DMS79 (cell line): ENCODE results near the gene SIRPB1.
"Not testable (repeated sequence)": the region's sequence is repeated elsewhere in the genome, so short reads cannot be mapped to it uniquely, and the experiment has no call there.

Source experiments
- DNase-seq: peaks from one replicate; lab custom pipeline; 2025; lab: John Stamatoyannopoulos, UW

The SIRPB1 gene

DNA sequence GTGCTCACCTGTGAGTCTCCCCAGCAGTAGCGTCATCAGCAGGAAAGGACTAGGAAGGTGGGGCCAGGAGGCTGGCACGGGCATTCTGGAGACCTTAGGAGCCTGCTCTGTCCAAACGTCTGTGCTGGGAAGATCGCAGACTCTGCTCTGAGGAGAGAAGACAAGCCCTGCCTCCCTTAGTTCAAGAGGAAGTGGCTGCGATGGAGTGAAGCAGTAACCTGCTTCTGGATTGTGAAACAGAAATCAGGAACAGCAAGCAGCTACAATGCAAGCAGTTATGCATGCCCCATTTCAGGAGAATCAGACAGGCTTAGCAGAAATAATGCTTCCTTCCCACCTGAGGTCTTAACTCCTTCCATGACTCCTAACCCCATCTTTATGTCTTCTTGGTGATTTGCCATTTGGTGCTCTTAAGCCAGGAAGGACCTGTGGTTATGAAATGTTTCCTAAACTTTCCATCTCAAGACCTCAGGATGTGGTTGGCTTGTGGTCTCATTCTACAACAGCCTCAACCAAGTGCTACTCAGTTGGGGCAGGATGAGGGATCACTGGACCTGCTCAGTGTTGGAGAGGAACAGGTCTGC is at the start of gene SIRPB1:
TSS of gene SIRPB1 (minus strand) at position 149 of the 584 bp plus-strand sequence. CDS start at position 84, 65 bp downstream.
- no peak for DNase-seq

DNA sequence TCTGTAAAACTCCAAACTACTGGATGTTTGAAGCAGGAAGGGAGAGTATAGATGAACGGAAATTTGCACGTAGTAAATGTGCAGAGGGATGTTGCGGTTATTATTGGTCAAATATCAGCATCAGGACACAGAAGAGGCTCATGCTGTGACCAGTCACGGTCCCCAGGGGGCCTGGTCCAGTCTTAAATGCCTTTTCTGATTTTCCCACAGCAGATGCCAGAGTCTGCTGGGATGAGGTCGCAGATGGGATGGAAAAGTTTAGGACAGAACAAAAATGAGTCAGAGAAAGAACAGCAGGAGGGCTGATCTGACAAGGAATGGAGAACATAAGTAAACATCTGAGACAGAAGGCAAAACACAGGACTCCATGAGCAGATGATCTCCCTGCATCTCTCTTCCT is 49.5 kb upstream of the SIRPB1 start:
- DNase-seq = no peak

DNA sequence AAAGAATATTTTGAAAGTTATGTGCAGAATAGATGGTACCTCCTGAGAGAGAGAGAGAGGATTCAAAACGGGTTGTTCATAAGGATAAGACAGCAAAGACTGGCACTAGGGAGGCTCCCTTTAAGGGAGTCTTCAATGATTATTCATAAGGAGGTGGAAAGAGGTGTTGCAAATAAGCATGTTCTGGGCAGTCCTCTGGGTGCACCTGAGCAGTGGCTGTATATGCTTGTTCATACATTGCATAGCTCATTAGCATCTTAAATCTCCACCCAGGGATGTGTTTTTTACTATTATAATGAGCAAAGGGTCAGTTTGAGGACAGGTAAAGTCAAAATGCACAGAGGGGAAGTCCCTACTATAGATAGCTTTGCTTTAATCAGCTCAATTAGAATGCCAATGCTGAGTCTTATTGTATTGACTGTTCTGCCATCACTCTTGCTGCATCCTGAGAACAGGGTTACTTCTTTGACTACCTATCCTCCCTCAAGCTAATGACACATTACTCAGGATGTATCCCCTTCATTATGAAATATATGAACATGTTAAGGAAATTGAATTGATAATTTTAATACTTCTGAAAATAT is 47.8 kb upstream of the SIRPB1 start:
- no peak for DNase-seq

DNA sequence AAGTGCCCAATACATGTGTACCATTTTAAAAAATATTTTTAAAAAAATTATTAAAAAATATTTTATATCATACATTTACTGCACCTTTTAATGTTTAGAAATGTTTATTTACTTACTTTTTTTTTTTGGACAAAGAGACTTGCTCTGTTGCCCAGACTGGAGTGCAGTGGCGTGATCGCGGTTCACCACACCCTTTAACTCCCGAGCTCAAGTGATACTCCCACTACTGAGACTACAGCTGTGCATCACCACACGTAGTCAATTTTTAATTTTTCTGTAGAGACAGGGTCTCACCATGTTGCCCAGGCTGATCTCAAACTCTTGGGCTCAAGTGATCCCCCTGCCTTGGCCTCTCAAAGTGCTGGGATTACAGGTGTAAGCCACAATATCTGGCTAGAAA is 47.0 kb upstream of the SIRPB1 start:
- DNase-seq = no peak

DNA sequence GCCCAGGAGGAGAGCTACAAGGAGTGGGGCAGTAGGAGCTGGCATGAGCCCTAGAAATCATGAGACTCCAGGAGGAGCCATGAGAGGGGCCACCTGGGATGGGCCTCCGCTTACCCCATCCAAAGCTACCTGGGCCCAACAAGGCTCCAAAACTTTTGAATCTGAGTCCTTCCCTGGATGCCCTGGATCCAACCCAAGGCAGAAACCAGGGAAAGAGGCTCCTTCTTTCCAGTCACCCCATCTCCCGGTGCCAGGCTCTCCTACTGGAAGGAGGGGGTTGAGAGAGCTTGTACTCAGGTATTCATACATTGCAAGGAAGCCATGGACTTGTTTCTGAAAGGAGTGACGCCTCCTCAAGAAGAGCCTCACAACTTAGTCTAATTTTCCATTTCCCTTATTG is 45.5 kb upstream of the SIRPB1 start:
- no peak for DNase-seq

DNA sequence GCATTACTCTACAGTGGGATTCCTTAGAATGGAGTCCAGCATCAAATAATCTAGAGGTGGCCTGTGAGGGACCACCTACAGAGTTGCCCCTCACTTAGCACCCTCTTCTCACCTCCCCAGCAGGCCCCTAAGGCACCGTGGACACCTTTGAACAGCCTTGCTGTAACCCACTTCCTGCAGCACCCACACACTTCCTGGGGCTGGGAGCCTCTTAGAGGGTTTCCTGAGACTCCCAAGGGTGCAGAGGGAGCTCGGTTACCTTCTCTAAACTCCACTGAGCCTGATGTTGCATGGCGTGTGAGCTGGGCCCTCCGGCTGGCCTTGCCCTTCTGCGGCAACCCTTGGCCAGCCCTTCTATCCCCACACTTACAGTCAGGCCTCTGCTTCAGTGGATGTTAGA is 45.1 kb upstream of the SIRPB1 start:
- DNase-seq = no peak

DNA sequence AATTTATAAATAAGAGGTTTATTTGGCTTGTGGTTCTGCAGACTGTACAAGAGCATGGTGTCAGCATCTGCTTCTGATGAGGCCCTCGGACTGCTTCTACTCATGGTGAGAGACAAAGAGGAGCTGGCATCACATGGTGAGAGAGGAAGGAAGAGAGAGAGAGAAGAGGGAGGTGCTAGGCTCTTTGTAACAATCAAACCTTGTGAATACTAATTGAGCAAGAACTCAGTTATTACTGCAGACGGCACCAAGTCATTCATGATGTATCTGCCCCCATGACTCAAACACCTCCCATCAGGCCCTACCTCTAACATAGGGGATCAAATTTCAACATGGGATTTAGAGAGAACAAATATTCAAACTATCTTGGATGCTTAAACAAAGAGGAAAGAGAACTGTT is 44.1 kb upstream of the SIRPB1 start:
- no peak for DNase-seq

DNA sequence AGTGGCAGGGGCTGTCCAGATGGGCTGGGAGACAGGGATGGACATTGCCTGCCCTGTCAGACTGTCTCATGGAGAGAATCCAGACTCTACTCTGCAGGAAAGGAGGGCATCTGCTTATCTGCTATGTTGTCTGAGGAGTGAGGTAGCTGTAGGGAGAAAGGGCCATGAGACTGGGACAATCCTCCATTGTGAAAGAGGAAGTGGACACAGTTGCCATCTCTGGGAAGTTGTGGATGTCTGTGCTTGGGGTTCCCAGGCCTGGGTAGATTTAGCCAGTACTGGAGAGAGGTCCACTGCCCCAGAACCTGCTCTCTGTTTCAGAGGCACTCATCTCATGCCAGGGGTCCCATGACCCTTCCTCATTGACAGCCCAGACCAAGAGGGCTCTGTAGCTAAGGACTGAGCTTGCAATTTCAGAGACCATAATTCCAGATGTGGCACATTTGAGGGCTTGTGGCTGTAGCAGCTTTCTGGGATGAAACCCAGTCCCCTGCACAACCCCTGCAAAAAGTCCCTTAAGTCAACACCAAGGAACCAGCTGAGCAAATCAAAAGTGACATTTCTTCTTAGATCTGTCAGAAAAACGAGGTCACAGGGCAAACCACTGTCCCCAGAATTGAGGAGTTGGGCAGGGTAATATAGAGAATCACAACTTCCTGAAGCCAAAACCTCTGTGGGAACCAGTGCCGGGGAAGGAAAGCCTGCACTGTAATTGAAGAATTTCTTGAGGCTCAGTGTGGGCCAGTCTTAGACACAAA is 41.9 kb upstream of the SIRPB1 start:
- no peak for DNase-seq

DNA sequence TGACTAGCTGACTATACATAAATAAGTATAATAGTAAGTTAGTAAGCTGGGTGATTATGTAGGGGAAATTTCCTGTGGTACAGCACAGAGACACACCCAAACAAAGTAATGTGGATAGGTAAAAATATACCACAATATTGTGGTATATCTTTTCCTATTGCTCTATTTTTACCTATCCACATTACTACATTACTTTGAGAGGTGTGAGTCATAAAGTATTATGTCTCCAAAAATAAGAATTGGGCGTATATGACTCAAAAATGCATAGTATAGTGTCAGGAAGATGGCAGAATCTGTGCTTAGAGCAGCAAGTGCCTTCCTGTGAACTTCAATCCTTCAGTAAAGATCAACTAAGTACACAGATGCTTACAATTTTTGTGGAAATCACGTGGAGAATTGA is 40.4 kb upstream of the SIRPB1 start:
- no peak for DNase-seq

DNA sequence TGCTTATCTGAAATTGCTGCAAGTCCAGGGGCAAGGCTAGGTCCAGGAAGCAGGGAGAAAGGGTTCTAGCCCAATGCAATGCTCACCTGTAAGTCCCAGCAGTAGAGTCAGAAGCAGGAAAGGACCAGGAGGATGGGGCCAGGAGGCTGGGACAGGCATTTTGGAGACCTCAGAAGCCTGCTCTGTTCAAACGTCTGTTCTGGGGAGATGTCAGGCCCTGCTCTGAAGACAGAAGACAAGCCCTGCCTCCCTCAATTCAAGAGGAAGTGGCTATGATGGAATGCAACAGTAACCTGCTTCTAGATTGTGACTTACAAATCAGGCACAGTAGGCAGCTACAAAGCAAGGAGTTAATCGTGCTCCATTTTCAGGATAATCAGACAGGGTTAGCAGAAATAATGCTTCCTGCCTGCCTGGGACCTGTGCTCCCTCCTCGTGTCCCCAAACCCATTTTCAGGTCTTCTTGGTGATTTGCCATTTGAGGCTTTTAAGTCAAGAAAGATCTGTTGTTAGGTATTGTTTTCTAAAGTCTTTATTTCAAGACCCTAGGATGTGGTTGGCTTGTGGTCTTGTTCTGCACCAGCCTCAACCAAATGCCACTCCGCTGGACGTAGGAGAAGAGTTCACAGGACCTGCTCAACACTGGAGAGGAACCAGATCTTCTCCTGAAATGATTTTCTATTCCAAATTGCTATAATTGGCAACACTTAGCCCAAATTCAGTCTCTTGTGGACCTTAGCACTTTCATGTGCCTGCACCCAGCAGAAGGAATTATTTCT is 37.9 kb upstream of the SIRPB1 start, which contains the start of gene SIRPG:
TSS of gene SIRPG (minus strand) at position 224 of the 779 bp plus-strand sequence. CDS start at position 159, 65 bp downstream.
- no peak for DNase-seq

DNA sequence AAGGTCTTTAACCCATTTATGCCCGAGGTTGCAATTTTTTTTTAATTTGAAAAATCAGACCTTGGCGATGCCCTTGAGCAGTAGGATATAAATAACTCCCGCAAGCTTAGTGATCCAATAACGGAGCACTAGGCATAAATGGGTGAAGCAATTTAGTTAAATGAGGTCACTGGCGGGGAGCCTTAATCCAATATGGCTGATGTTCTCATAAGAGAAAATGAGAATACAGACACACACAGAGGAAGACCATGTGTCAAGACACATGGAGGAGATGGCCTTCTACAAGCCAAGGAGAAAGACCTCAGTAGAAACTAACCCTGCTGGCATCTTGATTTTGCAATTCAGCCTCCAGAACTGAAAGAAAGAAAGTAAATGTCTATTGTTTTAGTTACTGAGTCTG is 37.0 kb upstream of the SIRPB1 start:
- no peak for DNase-seq

DNA sequence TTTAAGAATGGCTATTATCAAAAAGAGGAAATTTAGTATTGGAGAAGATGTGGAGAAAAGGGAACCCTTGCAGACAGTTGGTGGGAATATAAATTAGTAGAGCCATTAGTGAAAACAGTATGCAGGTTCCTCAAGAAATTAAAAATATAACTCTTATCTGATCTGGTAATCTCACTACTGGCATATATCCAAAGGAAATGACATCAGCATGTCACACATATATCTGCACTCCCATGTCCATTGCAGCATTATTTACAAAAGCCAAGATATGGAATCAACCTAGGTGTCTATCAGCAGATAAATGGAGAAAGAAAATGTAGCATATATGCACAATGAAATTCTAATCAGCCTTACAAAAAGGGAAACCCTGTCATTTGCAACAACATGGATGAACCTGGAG is 35.2 kb upstream of the SIRPB1 start:
- DNase-seq = no peak

DNA sequence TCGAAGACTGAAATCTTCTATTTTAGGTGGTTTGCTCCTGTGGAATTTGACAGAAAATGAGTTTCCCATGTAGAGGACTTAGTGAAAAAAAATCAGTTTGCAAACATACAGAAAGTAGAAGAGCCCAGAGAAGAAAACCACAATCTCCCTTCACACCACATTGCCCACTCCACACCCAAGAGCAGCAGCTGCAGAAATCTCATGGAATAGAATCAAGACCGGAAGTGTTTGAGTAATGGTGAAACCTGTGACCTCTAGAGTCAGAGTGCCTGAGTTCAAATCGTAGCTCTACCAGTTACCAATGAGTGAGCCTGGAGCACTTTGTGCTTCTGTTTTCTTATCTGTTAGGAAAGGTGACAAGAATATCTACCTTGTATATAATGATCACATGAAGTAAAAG is 33.2 kb upstream of the SIRPB1 start:
- DNase-seq = no peak

DNA sequence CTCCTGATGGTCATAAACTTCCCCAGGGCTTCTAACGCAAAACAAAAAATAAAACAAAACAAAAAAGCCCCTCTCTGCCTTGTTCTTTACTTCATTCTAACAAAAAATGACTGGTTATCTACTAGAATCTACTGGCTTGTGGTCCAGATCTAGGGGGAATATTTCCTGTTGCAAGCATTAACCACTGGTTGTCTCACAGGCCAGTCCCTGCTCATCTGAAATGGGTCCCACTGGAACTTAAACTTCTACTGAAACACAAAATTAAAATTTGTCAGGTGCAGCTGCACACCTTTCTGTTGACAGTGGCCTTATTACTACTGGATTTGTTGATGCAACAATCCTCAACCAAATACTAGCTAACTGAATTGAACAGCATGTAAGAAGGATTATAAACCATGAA is 32.3 kb upstream of the SIRPB1 start:
- DNase-seq = no peak

DNA sequence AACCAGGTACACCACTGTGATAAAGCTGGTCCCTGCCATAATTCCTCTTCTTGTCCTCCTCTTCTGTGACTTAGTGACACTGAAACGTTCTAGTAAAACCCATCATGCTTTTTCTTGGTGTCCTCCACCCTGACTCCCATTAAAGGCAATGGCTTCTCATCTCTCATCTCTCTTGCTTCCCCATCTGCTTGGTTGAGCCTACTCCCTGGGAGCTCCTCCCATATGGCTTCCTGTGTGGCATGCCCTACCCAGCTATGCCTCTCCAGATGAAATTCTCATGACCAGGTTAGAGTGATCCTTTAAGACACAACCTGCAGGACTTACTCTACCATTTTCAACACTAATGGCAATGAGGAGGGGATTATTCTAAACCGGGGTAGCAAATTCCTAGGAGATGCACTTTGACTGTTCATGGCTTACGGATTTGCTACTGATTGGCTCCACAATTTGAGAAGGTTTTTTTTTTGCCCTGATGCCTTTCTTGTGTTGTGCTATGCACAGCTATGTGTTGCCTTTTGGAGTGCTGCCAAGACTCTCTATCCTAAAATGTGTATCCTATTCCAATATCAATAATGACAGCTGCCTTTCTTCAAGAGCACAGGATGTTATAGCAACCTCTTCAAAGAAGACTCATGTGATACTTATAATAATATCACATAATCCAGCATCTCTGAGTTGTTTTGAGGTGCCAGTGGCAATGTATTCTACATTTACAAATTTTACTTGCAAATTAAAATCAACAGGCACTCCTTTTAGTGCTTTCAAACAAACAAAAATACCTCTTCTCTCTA is 31.7 kb upstream of the SIRPB1 start:
- DNase-seq = no peak

DNA sequence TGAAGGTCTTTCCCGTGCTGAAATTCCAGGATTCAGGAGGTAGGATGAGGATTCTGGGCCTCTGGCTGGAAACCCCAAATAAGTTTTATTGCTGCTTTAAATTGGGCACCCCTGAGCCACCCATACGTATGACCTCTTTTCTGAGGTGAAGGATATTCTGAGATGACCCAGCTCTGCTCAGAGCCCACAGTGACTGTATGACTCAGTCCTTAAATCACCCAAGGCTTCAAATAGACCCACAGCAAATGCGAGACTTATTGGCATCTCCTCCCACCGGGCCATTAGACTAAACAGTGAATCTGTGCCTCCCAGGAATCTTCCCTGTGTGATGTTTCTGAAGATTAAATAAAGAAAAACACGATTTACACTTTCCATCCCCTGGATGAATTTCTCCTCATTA is 28.3 kb upstream of the SIRPB1 start:
- no peak for DNase-seq

DNA sequence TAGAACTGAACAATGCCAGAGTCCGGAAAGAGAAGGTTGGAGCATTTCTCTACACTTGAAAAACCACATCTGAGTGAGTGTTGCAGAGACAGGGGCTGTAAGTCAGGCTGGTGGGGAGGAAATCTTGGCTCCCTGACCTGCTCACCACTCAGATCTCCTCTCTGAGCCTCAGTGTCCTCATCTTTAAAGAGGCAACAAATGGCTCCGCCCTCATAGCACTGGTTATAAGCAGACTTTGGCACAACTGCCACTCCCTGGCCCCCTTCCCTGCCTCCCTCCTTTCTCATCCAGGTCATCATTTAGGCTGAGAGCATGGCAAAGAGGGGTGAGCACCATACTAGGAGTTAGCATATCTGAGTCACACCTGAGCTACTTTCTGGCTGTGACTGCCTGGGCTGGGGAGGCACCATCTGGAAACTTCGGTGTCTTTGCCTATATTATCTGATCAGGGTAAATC is 27.2 kb upstream of the SIRPB1 start:
- DNase-seq = no peak

DNA sequence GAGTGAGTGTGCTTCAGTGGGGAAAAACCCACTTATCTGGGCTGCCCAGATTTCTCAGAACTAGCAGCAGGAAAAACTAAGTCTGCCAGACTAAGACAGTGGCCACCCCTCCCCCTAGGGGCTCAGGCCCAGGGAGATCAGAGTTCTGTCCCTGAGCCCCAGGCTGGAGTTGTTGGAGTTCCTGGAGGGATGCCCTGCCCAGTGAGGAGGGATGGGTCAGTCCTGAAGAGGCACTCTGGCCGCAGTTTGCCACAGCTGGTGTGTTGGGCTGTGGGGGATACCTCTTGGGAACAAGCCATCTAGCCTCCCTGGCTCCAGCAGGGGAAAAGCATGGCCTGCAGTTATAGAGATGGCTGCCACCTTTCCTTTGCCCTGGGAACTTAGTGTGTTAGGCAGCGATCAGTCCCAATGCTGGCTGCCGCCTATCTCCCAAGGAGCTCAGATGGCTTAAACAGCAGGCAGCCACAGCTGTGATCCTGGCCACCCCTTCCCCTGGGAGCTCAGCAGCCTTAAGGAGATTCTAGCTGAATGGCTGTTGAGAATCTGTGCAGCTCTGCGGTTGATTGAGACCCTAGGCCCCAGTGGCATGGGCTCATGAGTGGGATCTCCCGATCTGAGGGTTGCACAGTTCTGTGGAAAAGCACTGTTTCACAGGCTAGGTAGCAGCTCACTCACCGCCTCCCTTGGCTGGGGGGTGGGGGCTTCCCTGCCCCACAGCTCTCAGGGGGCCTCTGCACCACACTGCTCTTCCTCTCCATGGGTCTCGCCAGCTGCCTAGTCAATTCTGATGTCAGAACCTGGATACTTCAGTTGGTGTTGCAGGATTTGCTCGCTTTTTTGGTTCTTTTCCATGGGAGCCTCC is 24.5 kb upstream of the SIRPB1 start:
- DNase-seq = no peak

DNA sequence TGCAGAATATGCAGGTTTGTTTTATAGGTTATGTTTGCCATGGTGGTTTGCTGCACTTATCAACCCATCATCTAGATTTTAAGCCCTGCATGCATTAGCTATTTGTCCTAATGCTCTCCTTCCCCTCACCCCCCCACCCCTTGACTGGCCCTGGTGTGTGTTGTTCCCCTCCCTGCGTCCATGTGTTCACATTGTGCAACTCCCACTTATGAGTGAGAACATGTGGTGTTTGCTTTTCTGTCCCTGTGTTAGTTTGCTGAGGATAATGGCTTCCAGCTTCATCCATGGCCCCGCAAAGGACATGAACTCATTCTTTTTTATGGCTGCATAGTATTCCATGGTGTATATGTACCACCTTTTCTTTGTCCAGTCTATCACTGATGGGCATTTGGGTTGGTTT is 18.8 kb upstream of the SIRPB1 start:
- not testable (repeated sequence) for DNase-seq

DNA sequence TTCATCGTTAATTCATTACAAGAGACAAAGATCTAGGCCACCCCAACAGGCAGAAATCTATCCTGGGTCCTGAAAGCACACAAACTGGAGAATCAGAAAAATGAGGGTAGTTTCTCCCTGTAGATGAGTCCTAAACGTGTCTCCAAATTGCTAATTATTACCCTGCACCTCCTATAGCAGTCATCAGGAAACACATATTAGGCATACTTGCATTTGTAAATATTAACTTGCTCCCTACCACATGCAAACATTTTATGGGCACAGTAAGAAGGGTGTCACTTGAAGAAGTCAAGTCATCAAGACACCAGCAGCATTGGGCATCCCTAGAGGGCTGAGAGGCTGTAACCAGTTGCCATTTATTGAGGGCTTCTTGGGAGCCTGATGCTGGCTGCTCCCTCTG is 17.9 kb upstream of the SIRPB1 start:
- DNase-seq = no peak

DNA sequence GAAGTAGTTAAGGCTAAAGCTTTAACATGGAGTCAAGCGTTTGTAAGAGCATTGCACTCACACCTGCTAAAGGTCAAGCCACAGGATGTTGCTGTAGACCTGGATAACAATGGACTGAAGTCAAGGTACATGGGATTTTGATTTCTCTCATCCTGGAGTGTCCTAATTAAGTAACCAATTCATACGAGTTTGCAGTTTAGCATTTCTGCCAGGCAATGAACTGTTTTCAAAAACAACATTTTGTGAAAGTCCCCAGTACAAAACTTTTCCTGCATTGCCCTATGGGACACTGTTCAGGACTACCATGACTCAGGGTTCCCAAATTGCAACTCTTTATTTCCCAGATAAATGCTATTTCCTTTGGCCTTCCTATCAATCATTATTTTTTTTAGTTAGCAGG is 17.4 kb upstream of the SIRPB1 start:
- DNase-seq = no peak
